Dermis blood vessel endothelial cell (primary cell): Measurements from ENCODE around the gene PCGF3. TPM values are rescaled to one million over a fixed set of nuclear protein-coding genes. Genes with fewer than 3 reads are reported as not detected.
"Not testable (repeated sequence)": the region's sequence is repeated elsewhere in the genome, so short reads cannot be mapped to it uniquely, and the experiment has no call there.

ENCODE experiments used
- DNase-seq: peaks from one replicate; pipeline ENCODE4 v3.0.0; 2010
- total RNA-seq: library from RNA; depleted of rRNA; stranded (reverse); fragments of >200 nt; gene quantifications from 2 replicates; pipeline ENCODE4 v1.2.3, GENCODE V29; 2014

Gene PCGF3
- total RNA-seq, 1 donor from 2014 or later = 64.3 TPM

- no peak for DNase-seq
These were observed 20.7 kb downstream of the PCGF3 start for GRCh38 chr4:726235-726787.

GRCh38 chr4:726838-727237 lies 21.2 kb downstream of the PCGF3 start:
- DNase-seq = no peak

GRCh38 chr4:727576-727975 lies 21.9 kb downstream of the PCGF3 start:
- DNase-seq = no peak

- DNase-seq = no peak
These were observed 24.0 kb downstream of the PCGF3 start for GRCh38 chr4:729336-730315.

- DNase-seq = no peak
These were observed 24.9 kb downstream of the PCGF3 start for GRCh38 chr4:730511-730910.

- not testable (repeated sequence) for DNase-seq
These were observed 25.6 kb downstream of the PCGF3 start for GRCh38 chr4:730946-731904.

GRCh38 chr4:731954-732353 lies 26.3 kb downstream of the PCGF3 start:
- not testable (repeated sequence) for DNase-seq

- no peak for DNase-seq
These were observed 26.9 kb downstream of the PCGF3 start for GRCh38 chr4:732486-732885.

GRCh38 chr4:732911-733630 lies 27.4 kb downstream of the PCGF3 start:
- DNase-seq = no peak

GRCh38 chr4:733631-733980 lies 28.0 kb downstream of the PCGF3 start:
- no peak for DNase-seq

- no peak for DNase-seq
These were observed 28.4 kb downstream of the PCGF3 start for GRCh38 chr4:734075-734474.

GRCh38 chr4:734951-735350 lies 29.3 kb downstream of the PCGF3 start:
- DNase-seq = no peak

- no peak for DNase-seq
These were observed 30.0 kb downstream of the PCGF3 start for GRCh38 chr4:735583-735982.

GRCh38 chr4:736561-736960 lies 30.9 kb downstream of the PCGF3 start:
- not testable (repeated sequence) for DNase-seq

- no peak for DNase-seq
These were observed 33.2 kb downstream of the PCGF3 start for GRCh38 chr4:738781-739280.

GRCh38 chr4:739569-739968 lies 33.9 kb downstream of the PCGF3 start:
- DNase-seq = no peak

GRCh38 chr4:740011-740410 lies 34.4 kb downstream of the PCGF3 start:
- DNase-seq = no peak

GRCh38 chr4:740656-741282 lies 35.1 kb downstream of the PCGF3 start:
- DNase-seq = peak; percentile 60

- no peak for DNase-seq
These were observed 36.6 kb downstream of the PCGF3 start for GRCh38 chr4:742096-742741.

- DNase-seq = peak; percentile 79
These were observed 37.2 kb downstream of the PCGF3 start for GRCh38 chr4:742742-743311.
